Epithelial cell of proximal tubule (primary cell): ENCODE data around the gene FHAD1. TPM values are rescaled to one million over a fixed set of nuclear protein-coding genes. Genes with fewer than 3 reads are reported as not detected.
"Not testable (repeated sequence)": the region's sequence is repeated elsewhere in the genome, so short reads cannot be mapped to it uniquely, and the experiment has no call there.

ENCODE experiments used
- DNase-seq: peaks from one replicate; pipeline ENCODE4 v3.0.0-alpha.2; 2011; ENCODE audit warnings: low read depth
- H3K4me3 ChIP-seq: 2 replicates; pipeline ENCODE4 v1.5.1; 2011; ENCODE audit warnings: low read depth, mild to moderate bottlenecking, low read length
- total RNA-seq: library from RNA; depleted of rRNA; stranded (reverse); fragments of >200 nt; gene quantifications from 2 replicates; pipeline ENCODE4 v1.2.3, GENCODE V29; 2015
- TF ChIP-seq, protein P1 (sequence below): conservative IDR thresholded peaks from 2 replicates; pipeline ENCODE4 v1.5.1; 2012; ENCODE audit warnings: low read depth, mild to moderate bottlenecking, low read length

Gene FHAD1
- total RNA-seq, 1 donor from 2014 or later = 0.35 TPM

DNA sequence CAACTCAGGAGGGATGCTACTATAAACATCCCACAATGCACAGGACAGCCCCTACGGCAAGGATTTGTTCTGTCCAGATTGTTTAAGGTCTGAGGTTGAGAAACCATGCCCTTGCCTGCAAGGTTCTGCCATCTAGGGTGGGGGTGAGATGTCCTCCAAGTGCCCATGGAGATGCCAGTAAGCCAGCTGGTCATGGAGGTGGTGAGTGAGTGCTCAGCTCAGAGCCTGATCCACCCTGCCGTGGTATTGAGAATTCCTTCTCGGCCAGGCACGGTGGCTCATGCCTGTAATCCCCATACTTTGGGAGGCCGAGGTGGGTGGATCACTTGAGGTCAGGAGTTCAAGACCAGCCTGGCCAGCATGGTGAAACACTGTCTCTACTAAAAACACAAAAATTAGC lies 178.0 kb downstream of the FHAD1 start:
- TF ChIP-seq, protein P1, sequence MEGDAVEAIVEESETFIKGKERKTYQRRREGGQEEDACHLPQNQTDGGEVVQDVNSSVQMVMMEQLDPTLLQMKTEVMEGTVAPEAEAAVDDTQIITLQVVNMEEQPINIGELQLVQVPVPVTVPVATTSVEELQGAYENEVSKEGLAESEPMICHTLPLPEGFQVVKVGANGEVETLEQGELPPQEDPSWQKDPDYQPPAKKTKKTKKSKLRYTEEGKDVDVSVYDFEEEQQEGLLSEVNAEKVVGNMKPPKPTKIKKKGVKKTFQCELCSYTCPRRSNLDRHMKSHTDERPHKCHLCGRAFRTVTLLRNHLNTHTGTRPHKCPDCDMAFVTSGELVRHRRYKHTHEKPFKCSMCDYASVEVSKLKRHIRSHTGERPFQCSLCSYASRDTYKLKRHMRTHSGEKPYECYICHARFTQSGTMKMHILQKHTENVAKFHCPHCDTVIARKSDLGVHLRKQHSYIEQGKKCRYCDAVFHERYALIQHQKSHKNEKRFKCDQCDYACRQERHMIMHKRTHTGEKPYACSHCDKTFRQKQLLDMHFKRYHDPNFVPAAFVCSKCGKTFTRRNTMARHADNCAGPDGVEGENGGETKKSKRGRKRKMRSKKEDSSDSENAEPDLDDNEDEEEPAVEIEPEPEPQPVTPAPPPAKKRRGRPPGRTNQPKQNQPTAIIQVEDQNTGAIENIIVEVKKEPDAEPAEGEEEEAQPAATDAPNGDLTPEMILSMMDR = no peak
- no peak overlapping the region for H3K4me3 ChIP-seq

DNA sequence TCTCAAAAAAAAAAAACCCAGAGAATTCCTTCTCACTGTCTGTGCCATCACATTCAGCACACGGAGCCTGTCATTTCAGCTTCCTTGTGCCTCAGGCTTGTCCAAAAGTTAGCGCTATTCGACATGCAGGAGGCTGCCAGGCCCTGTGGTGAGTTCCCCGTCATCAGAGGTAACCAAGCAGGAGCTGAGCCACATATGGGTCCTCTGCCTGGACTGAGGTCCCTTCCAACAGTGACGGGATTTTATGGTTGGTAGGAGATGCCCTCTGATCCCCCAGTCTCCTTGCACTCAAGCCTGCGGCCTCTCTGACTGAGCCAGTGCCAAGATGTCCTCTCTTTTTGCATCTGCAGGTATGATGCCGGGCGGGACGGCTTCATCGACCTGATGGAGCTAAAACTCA lies 178.5 kb downstream of the FHAD1 start:
- H3K4me3 ChIP-seq = no peak overlapping the region
- DNase-seq = no peak
- TF ChIP-seq, protein P1 = no peak

More for the DNA sequence above, 178.0 kb downstream of the FHAD1 start:
- no peak for DNase-seq

DNA sequence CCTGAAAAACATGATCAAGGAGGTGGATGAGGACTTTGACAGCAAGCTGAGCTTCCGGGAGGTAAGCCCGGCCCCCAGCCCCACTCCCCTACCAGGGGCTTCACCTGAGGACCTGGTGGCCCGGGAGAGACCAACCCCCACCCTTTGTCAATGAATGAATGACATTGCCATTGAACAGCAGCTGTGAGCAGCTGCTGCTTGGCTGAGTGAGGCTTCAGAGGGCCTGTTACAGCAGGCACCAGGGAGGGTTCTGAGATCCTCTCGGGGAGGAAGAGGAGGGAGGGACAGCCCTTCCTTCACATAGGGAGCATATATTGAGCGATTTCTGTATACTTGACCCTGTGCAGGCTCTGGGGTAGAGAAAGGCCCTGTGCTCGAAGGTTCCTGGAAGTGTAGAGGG lies 178.9 kb downstream of the FHAD1 start:
- no peak for DNase-seq
- no peak overlapping the region for H3K4me3 ChIP-seq
- TF ChIP-seq, protein P1 = no peak

DNA sequence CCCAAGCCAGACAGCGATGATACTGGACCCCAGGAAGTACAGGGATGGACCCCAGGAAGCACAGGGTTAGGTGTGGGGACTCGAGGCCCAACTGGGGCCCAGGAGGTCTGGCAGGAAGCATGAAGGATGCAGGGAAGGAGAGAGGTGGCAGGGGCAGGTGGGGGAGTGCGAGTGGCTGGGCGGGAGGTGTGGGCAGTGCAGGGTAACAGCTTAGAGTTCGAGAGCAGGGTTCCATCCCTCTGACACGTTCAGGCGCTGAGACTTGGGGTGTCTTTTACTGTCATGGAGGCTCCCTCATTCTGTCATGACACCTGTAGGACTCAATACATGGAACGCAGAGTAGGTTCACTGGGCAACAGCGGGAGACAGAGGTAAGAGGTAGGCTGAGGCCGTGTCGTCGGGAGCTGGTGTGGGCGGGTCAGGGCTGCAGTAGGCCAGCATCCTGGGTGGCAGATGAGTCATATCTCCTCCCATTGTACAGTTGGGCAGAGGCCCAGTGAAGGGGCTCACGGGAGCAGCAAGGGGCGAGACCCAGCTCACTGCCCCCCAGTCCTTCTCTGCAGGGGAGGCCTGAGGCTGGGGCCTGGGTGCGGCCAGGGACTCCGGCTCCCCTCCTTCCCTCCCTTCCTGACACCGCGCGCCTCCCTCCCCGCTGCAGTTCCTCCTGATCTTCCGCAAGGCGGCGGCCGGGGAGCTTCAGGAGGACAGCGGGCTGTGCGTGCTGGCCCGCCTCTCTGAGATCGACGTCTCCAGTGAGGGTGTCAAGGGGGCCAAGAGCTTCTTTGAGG lies 179.7 kb downstream of the FHAD1 start:
- DNase-seq = no peak
- no peak overlapping the region for H3K4me3 ChIP-seq
- TF ChIP-seq, protein P1 = no peak

DNA sequence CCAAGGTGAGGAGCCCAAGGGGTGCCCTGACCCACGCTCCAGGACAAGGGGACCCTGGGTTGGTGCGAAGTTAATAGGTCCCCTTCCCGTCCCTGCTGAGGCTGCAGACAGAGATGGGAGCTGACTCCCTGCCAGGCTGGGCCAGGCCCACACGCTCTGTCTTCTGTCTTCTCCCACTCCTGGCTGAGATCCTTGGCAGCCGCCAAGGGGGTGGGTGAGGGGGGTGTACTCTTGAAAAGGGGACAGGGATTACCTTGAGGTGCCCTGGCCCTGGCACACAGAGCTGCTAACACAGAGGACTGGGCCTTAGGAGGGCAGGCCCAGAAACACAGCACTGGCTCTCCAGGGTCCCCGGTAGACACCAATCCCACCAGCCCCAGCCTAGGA lies 180.2 kb downstream of the FHAD1 start:
- no peak for DNase-seq
- TF ChIP-seq, protein P1 = no peak
- no peak overlapping the region for H3K4me3 ChIP-seq

DNA sequence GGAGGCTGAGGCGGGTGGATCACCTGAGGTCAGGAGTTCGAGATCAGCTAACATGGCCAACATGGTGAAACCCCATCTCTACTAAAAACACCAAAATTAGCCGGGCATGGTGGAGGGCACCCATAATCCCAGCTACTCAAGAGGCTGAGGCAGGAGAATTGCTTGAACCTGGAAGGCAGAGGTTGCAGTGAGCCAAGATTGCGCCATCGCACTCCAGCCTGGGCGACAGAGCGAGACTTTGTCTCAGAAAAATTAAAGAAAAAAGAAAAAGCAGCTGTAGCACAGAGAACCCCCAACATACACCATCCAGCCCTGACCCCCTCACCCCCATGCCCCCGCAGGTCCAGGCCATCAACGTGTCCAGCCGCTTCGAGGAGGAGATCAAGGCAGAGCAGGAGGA lies 181.2 kb downstream of the FHAD1 start:
- H3K4me3 ChIP-seq, DNase-seq: not testable (repeated sequence)

DNA sequence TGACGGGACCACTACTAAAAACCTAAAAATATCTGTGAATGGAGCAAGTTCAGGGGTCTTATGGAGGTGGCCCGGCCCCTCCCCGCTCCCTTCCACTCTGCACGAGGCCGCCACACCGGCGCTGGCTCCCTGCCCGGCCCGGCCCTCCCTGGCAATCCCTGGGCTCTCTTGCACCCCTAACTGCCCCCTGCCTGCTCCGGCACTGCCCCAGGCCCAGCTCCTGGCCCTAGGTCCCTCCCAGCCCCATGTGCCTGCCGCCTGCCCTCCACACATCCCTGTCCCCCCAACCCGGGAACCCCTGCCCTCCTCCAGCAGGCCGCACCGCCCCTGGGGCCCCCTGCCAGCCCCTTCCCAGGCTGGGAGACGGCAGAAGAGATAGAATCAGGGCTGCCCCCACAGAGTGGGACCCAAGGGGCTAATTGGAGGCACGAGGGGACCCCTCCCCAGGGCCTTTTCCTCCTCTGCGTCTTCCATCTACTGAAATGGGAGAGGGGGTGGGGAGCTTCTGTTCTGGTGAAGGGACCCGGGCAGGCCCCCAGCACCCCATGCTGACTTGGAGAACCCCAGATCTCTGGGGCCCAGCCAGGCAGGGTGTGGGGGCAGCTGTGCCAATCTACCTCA lies 181.9 kb downstream of the FHAD1 start:
- H3K4me3 ChIP-seq = no peak overlapping the region
- TF ChIP-seq, protein P1 = no peak
- no peak for DNase-seq
